Measurements from ENCODE around the gene DMWD.

DMWD gene

GRCh38 chr19:45774765-45775164, 17.9 kb downstream of the DMWD start:
- DNase-seq (ENCODE audit: low read depth): no peak
- TF ChIP-seq CTCF (conservative IDR thresholded peaks at IDR 0.05; ENCODE audit: low read depth, low read length): no peak
- H3K4me3 ChIP-seq (ENCODE audit: low read length): no peak overlapping the region

GRCh38 chr19:45773384-45773783, 19.3 kb downstream of the DMWD start:
- H3K4me3 ChIP-seq (ENCODE audit: low read length): no peak overlapping the region
- no peak for DNase-seq (ENCODE audit: low read depth)
- no peak for TF ChIP-seq CTCF (conservative IDR thresholded peaks at IDR 0.05; ENCODE audit: low read depth, low read length)

- no peak for DNase-seq (ENCODE audit: low read depth)
- H3K4me3 ChIP-seq (ENCODE audit: low read length): no peak overlapping the region
- TF ChIP-seq CTCF (conservative IDR thresholded peaks at IDR 0.05; ENCODE audit: low read depth, low read length): no peak
Measured at GRCh38 chr19:45772912-45773311, 19.7 kb downstream of the DMWD start.

GRCh38 chr19:45772130-45772840, 20.4 kb downstream of the DMWD start:
- H3K4me3 ChIP-seq (ENCODE audit: low read length): no peak overlapping the region
- DNase-seq (ENCODE audit: low read depth): no peak
- TF ChIP-seq CTCF (conservative IDR thresholded peaks at IDR 0.05; ENCODE audit: low read depth, low read length): no peak

- TF ChIP-seq CTCF (conservative IDR thresholded peaks at IDR 0.05; ENCODE audit: low read depth, low read length): no peak
- peak overlapping the region; percentile 32 for H3K4me3 ChIP-seq (ENCODE audit: low read length)
- DNase-seq (ENCODE audit: low read depth): no peak
Measured at GRCh38 chr19:45771311-45771933, 21.2 kb downstream of the DMWD start.

GRCh38 chr19:45770192-45771101, 22.2 kb downstream of the DMWD start:
- peak overlapping the region; percentile 52 for H3K4me3 ChIP-seq (ENCODE audit: low read length)
- TF ChIP-seq CTCF (conservative IDR thresholded peaks at IDR 0.05; ENCODE audit: low read depth, low read length): peak; percentile 75
- DNase-seq (ENCODE audit: low read depth): peak; percentile 93

All from retinal pigment epithelial cell (primary cell).